ENCODE measurements around the gene TANGO2. TPM values are rescaled to one million over a fixed set of nuclear protein-coding genes. Genes with fewer than 3 reads are reported as not detected.

The TANGO2 gene
- total RNA-seq, 1 donor from 2014 or later = 14.8 TPM

DNA sequence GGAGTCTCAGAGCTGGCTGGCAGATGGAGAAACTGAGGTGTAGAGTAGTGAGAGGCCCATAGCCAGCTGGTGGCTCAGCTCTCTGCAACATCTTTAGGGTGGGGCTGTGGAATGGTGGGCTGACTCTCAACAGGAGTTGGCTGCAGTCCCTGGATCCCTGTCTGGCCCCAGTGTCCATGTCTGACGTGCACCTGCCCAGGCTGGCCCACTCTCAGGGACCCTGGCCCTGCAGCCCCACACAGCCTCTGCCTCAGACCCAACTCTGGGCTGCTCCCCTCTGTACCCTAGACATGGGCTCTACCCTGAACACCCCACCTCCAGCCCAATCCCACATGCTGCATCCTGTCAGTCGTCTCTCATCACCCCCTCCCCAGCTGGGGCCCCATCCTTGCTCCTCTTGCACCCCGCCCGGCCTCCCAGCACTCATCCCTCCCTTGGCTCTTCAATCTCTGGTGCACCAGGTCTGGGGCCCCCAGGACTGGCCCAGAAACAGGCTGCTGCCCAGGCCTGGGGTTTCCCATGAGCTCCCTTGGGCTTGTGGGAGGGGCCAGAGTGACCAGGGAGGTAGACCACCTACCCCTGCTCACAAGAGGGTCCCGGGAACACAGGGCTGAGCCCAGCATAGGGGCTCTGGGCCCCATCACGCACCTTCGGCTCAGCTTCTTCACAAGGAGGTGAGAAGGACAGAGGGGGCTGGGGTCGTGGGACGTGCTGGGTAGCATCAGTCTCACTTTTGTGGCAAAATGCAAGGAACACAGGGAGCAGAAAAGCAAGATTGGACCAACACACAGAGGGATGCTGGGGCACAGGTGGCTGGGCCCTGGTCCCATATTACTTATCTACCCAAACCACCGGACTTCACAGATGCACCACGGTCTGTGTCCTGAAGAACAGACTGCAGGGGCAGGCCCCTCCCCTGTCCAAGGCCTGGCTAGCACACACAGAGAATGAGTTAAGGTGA, 35.8 kb upstream of the TANGO2 start:
- DNase-seq (ENCODE audit: low read depth) = no peak
- TF ChIP-seq, protein P1, sequence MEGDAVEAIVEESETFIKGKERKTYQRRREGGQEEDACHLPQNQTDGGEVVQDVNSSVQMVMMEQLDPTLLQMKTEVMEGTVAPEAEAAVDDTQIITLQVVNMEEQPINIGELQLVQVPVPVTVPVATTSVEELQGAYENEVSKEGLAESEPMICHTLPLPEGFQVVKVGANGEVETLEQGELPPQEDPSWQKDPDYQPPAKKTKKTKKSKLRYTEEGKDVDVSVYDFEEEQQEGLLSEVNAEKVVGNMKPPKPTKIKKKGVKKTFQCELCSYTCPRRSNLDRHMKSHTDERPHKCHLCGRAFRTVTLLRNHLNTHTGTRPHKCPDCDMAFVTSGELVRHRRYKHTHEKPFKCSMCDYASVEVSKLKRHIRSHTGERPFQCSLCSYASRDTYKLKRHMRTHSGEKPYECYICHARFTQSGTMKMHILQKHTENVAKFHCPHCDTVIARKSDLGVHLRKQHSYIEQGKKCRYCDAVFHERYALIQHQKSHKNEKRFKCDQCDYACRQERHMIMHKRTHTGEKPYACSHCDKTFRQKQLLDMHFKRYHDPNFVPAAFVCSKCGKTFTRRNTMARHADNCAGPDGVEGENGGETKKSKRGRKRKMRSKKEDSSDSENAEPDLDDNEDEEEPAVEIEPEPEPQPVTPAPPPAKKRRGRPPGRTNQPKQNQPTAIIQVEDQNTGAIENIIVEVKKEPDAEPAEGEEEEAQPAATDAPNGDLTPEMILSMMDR (conservative IDR thresholded peaks at IDR 0.05; ENCODE audit: low read depth, low read length) = no peak
- no peak overlapping the region for H3K4me3 ChIP-seq (ENCODE audit: low read depth, low read length)

DNA sequence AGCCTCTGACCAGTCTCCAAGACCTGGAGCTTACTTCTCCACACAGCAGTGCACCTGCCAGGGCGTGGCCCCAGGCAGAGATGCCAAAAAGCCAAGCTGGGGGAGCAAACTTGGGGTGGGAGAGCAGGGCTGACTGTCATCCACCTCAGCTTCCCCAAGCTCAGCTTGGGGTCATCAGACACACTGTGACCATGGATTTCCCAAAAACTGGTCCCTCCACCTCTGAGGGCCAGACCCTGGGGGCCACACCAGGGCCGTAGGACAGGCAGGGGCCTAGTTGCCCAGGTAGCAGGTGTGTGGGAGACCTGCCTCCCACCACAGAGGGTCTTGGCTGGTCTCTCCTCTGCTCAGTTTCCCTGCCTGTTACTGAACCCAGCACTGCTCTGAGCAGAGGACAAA, 34.9 kb upstream of the TANGO2 start:
- DNase-seq (ENCODE audit: low read depth) = no peak
- H3K4me3 ChIP-seq (ENCODE audit: low read depth, low read length) = peak overlapping the region; percentile 72
- TF ChIP-seq, protein P1 (conservative IDR thresholded peaks at IDR 0.05; ENCODE audit: low read depth, low read length) = no peak

DNA sequence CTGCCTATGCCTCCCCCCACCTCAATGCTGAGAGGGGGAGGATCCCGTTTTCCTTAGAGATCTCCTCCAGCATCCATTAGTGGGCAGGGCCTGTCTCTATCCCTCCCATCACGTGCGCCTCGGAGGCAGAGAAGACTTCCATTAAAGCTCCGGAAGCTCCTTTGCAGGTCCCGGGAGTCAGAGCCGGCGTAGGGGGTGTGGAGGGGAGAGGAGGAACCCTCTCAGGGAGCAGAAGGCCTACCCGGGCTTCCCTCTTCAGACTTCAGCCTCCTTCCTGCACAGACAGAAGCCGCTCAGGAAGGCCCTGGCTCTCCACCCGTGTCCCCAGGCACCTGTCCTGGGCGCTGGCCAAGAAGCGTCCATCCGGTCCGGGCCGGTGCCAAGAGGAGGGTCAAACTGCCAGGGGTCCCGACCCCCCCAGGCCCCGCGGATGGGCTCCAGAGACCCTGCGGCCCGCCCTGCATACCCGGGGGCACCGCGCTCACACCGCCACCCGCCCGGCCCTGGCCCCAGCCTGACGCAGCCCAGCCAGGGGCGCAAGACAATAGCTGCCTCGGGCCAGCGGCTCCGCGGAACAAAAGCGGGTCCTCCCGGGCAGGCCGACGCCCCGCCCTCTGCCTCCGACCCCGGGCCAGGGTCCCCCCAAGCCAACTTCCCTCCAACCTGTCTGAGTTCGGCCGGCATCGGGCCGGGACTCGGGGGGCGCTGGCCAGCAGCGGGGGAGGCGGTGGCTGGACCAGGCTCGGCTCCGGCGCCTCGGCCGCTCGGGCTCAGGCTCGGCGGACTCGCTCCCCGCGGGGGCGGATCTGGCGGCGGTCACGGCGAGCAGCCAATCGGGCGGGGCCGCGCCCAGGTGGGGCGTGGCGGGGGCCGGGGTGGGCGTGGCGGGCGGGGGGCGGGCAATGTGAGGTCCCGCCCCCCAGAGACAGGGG, 34.2 kb upstream of the TANGO2 start:
- TF ChIP-seq, protein P1 (conservative IDR thresholded peaks at IDR 0.05; ENCODE audit: low read depth, low read length) = no peak
- no peak for DNase-seq (ENCODE audit: low read depth)
- peak overlapping the region; percentile 72 for H3K4me3 ChIP-seq (ENCODE audit: low read depth, low read length)

DNA sequence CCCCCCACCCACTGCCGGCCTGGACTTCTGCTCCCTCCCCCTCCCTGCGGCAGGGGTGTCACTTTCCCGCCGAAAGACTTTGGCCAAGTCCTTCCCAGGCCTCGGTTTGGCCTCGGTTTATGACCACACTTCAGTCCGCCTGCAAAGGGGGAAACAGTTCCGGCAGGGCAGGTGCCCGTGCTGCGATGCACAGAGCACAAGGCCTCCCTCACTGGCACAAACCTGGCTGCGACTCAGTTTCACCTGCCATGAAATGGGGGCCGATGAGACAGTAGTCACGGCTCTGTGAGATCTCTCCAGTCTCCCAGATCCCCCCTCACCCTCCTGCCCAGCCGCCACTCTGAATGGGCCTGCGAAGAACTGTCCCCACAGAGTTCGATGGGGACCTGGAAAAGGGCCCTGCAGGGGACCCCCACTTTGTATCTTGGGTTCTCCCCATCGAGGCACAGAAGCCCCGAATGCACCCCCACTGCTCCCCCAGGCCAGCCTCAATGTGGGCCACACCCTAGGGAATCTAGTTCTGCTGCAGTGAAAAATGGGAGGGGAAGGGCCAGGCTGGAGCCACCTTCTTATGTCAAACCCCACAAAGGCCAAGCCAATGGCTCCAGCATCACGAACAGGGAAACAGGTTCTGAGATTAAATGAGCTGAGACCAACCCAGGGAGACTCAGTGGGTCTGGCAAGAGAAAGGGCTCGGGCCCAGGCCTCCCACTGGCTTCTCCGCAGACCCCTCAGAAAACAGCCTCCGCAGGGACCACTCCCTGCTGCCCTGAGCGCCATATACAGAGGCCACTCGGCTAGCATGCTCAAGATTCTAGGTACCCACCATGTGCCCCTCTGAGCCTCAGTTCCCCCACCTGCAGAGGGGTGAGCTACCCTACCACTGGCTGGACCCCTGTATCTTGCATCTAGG, 33.3 kb upstream of the TANGO2 start:
- TF ChIP-seq, protein P1 (conservative IDR thresholded peaks at IDR 0.05; ENCODE audit: low read depth, low read length) = no peak
- no peak overlapping the region for H3K4me3 ChIP-seq (ENCODE audit: low read depth, low read length)
- no peak for DNase-seq (ENCODE audit: low read depth)

DNA sequence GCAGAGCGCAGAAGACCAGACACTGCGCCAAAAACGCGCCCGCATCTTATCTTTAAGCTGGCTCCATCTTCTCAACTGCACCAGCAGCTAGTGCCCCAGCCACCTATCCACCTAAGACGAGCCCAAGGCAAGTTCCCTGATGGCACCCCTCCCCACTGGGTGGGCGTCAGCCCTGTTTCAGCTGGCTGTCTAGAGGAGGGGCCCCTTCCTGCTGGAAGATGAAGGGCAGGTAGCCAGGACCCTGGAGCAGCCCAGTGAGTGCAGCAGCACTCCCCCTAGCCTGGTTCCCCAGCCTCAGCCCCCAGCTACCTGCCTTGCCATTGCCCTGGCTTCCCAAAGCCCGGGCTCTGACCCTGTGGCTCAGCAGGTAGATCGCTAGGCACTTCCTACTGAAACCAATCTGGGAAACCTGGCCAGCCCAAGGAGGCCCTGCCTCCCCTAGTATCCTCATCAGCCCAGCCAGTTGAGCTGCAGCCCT, 32.5 kb upstream of the TANGO2 start:
- no peak overlapping the region for H3K4me3 ChIP-seq (ENCODE audit: low read depth, low read length)
- TF ChIP-seq, protein P1 (conservative IDR thresholded peaks at IDR 0.05; ENCODE audit: low read depth, low read length) = no peak
- DNase-seq (ENCODE audit: low read depth) = no peak
